ENCODE data around the gene TFCP2L1. TPM values are rescaled to one million over a fixed set of nuclear protein-coding genes. Genes with fewer than 3 reads are reported as not detected.

The TFCP2L1 gene
- total RNA-seq, 1 experiment from 2014 or later: 1.8 TPM

- H3K9ac ChIP-seq (ENCODE audit: extremely low read depth, insufficient read length, low read length): no peak overlapping the region
- H3K27ac Mint-ChIP-seq: 0 out of 7 replicates have a peak overlapping the region, but pooled peaks of 1 of the 3 experiments have one; percentile 23
- no CpG with 5 or more reads among the region's 3 CpGs for WGBS (ENCODE audit: extremely low coverage, insufficient read length, low lambda C conversion rate)
Observed at GRCh38 chr2:121319941-121320340, 34.9 kb upstream of the TFCP2L1 start.

More at GRCh38 chr2:121319941-121320340, 34.9 kb upstream of the TFCP2L1 start:
- H4K5ac ChIP-seq (ENCODE audit: insufficient read length, low read depth, low read length): no peak overlapping the region
- Mint-ChIP-seq H3K4me3 (no peak overlapping the region), H3K4me1 (no peaks in the 10 kb centered on the region), H3K36me3 (ENCODE audit: insufficient read depth in 1 of 3, low read depth in 3 of 3) (no peaks in the 10 kb centered on the region), H3K9me3 (no peaks in the 10 kb centered on the region), H3K27me3 (ENCODE audit: low read depth) (peaks cover 2% of the 10 kb centered on the region)
- no peak overlapping the region for H3K23ac ChIP-seq (ENCODE audit: insufficient read length, low read depth, low read length)
- H2AK5ac ChIP-seq (ENCODE audit: insufficient read length, low read length): no peak overlapping the region
- H3K18ac ChIP-seq (ENCODE audit: insufficient read length, low read depth, low read length): no peak overlapping the region
- peak; percentile 0 for DNase-seq
- no peak overlapping the region for H2BK5ac ChIP-seq (ENCODE audit: insufficient read length, low read length)
- H3K4me1 ChIP-seq (ENCODE audit: insufficient read depth, low read length): no peaks in the 10 kb centered on the region
- no peak overlapping the region for H3K14ac ChIP-seq (ENCODE audit: insufficient read depth, low read length)
- H3T11ph ChIP-seq (ENCODE audit: low read length): no peak overlapping the region
- H2BK20ac ChIP-seq (ENCODE audit: low read depth, low read length, poor library complexity, severe bottlenecking): no peak overlapping the region
- H3K27ac ChIP-seq (ENCODE audit: insufficient read length, low read depth, low read length): no peak overlapping the region
- H2BK12ac ChIP-seq (ENCODE audit: insufficient read length, low read depth, low read length): no peak overlapping the region
- no peak overlapping the region for H2BK15ac ChIP-seq (ENCODE audit: low read depth, low read length)
- H3K79me1 ChIP-seq (ENCODE audit: insufficient read depth, low read depth, low read length, poor library complexity, severe bottlenecking): no peaks in the 10 kb centered on the region
- H3K56ac ChIP-seq (ENCODE audit: insufficient read length, low read depth, low read length): no peak overlapping the region
- H3K4ac ChIP-seq (ENCODE audit: low read depth, low read length): no peak overlapping the region
- no peaks in the 10 kb centered on the region for H3K27me3 ChIP-seq (ENCODE audit: insufficient read depth, low read length)
- H3K4me2 ChIP-seq (ENCODE audit: insufficient read depth, insufficient read length, low read length): no peak overlapping the region
- TF ChIP-seq CTCF (conservative IDR thresholded peaks at IDR 0.05): no peak
- H4K8ac ChIP-seq (replicated peaks; ENCODE audit: insufficient read length, low read depth, low read length): no peak overlapping the region
- H2AFZ ChIP-seq (ENCODE audit: low read length): no peak overlapping the region
- no peak overlapping the region for H2BK120ac ChIP-seq (ENCODE audit: low read depth, low read length, poor library complexity, severe bottlenecking)
- H4K20me1 ChIP-seq (ENCODE audit: control insufficient read depth, insufficient read depth, insufficient read length): no peaks in the 10 kb centered on the region
- no peak overlapping the region for H4K91ac ChIP-seq (ENCODE audit: insufficient read length, low read depth, low read length)
- no peaks in the 10 kb centered on the region for H3K23me2 ChIP-seq (ENCODE audit: insufficient read length, low read depth, low read length, poor library complexity, severe bottlenecking)
- H3K9me3 ChIP-seq (ENCODE audit: control insufficient read depth, low read depth, low read length): no peaks in the 10 kb centered on the region
- no peaks in the 10 kb centered on the region for H3K79me2 ChIP-seq (ENCODE audit: insufficient read depth, low read length)

Data from H9 (cell line).